H1 (cell line): ENCODE measurements around the gene SUSD5. TPM values are rescaled to one million over a fixed set of nuclear protein-coding genes. Genes with fewer than 3 reads are reported as not detected.

Experiments
- CTCF ChIA-PET: fragments of 300-600 bp; sonication (Branson Sonifier 250); formaldehyde crosslinking; loops from one replicate; lab custom pipeline; 2021; ENCODE audit not compliant: partially characterized antibody; lab: Charles Lee
- POLR2A ChIA-PET: fragments of 300-600 bp; sonication (Branson Sonifier 250); formaldehyde crosslinking; loops from one replicate; lab custom pipeline; 2021; ENCODE audit warnings: inconsistent platforms; ENCODE audit not compliant: partially characterized antibody; lab: Charles Lee
- DNase-seq, 2 experiments: peaks; one replicate each; pipeline versions ENCODE4 v3.0.0 to v3.0.0-alpha.2; 2010 to 2022; ENCODE audit warnings: low spot score in 2 of 2, low read depth in 1 of 2, mixed read lengths in 1 of 2
- FAIRE-seq: peaks from 2 replicates; lab custom pipeline; 2011; peaks lifted over from hg19 to GRCh38; lab: Jason Lieb, UNC
- H2AFZ ChIP-seq: 2 replicates; pipeline ENCODE4 v1.8.1; 2012; ENCODE audit warnings: low read length, inconsistent platforms
- H2AK5ac ChIP-seq: 2 replicates; pipeline ENCODE4 v1.6.1; 2013; ENCODE audit warnings: low read depth, low read length
- H2BK120ac ChIP-seq: replicated peaks from 2 replicates; pipeline ENCODE3; 2013; ENCODE audit warnings: low read depth, low read length, inconsistent platforms
- H2BK12ac ChIP-seq: 2 replicates; pipeline ENCODE4 v1.6.1; 2013; ENCODE audit warnings: low read depth, low read length
- H2BK15ac ChIP-seq: 2 replicates; pipeline ENCODE4 v1.6.1; 2013; ENCODE audit warnings: low read length
- H2BK20ac ChIP-seq: 2 replicates; pipeline ENCODE4 v1.6.1; 2013; ENCODE audit warnings: low read length
- H2BK5ac ChIP-seq: 2 replicates; pipeline ENCODE4 v1.6.1; 2013; ENCODE audit warnings: low read depth, low read length
- H3K14ac ChIP-seq: 2 replicates; pipeline ENCODE4 v1.6.1; 2013; ENCODE audit warnings: inconsistent platforms; ENCODE audit not compliant: insufficient read length
- H3K18ac ChIP-seq: 2 replicates; pipeline ENCODE4 v1.6.1; 2013; ENCODE audit warnings: low read length; ENCODE audit errors: extremely low read depth
- H3K23ac ChIP-seq: 2 replicates; pipeline ENCODE4 v1.6.1; 2013; ENCODE audit warnings: inconsistent platforms; ENCODE audit not compliant: insufficient read length
- H3K23me2 ChIP-seq: 2 replicates; pipeline ENCODE4 v1.6.1; 2013; ENCODE audit warnings: low read depth, low read length
- H3K27ac ChIP-seq: 2 replicates; pipeline ENCODE4 v1.6.1; 2011; ENCODE audit warnings: low read depth, low read length, inconsistent platforms
- H3K27me3 ChIP-seq, 4 experiments: replicated peaks in 1 of 4; 1 replicate in 1 of 4; 2 replicates in 3 of 4; pipeline versions ENCODE4 v1.6.1 to v1.8.1; 2011 to 2013; ENCODE audit warnings: low read length in 3 of 4, mild to moderate bottlenecking in 3 of 4, inconsistent platforms in 2 of 4, mixed read lengths in 2 of 4, moderate library complexity in 1 of 4; ENCODE audit not compliant: control insufficient read depth in 3 of 4, insufficient read depth in 3 of 4; ENCODE audit errors: extremely low read depth in 1 of 4
- H3K36me3 ChIP-seq, 4 experiments: 2 replicates each; pipeline versions ENCODE4 v1.6.1 to v1.8.1; 2011 to 2013; ENCODE audit warnings: mild to moderate bottlenecking in 4 of 4, low read length in 3 of 4, moderate library complexity in 2 of 4, control low read depth in 1 of 4, inconsistent platforms in 1 of 4; ENCODE audit not compliant: insufficient read depth in 4 of 4, control insufficient read depth in 2 of 4
- H3K4ac ChIP-seq: replicated peaks from 2 replicates; pipeline ENCODE3; 2013; ENCODE audit warnings: low read length, low read depth, mixed read lengths, inconsistent platforms; ENCODE audit not compliant: insufficient read length
- H3K4me1 ChIP-seq, 4 experiments: replicated peaks in 1 of 4; 1 replicate in 1 of 4; 2 replicates in 3 of 4; pipeline versions ENCODE4 v1.6.1 to v1.8.1; 2011 to 2013; ENCODE audit warnings: low read length in 3 of 4, inconsistent platforms in 2 of 4, mixed read lengths in 1 of 4; ENCODE audit not compliant: insufficient read depth in 4 of 4, control insufficient read depth in 3 of 4
- H3K4me2 ChIP-seq, 2 experiments: 2 replicates each; pipeline versions ENCODE4 v1.6.1 to v1.8.1; 2011 to 2013; ENCODE audit warnings: low read depth in 2 of 2, low read length in 2 of 2, control low read depth in 1 of 2, inconsistent platforms in 1 of 2, mild to moderate bottlenecking in 1 of 2; ENCODE audit not compliant: insufficient read depth in 1 of 2
- H3K4me3 ChIP-seq, 4 experiments: fragments of 200-600, 300-600 bp in 1 of 4; sonication (generic), shearing (Covaris generic), sonication (Bioruptor Twin) in 1 of 4; 2 replicates each; pipeline versions ENCODE4 v1.5.1 to v1.8.1; 2011 to 2016; ENCODE audit warnings: low read length in 4 of 4, low read depth in 3 of 4, control low read depth in 2 of 4, inconsistent platforms in 2 of 4, mild to moderate bottlenecking in 2 of 4, mixed read lengths in 1 of 4, moderate library complexity in 1 of 4; ENCODE audit not compliant: insufficient read depth in 2 of 4; ENCODE audit errors: extremely low read depth in 1 of 4
- H3K56ac ChIP-seq: replicated peaks from 2 replicates; pipeline ENCODE3; 2013; ENCODE audit warnings: low read depth, mild to moderate bottlenecking, mixed read lengths, low read length, inconsistent platforms; ENCODE audit not compliant: insufficient read length
- H3K79me1 ChIP-seq: 2 replicates; pipeline ENCODE4 v1.6.1; 2013; ENCODE audit warnings: low read depth, low read length, control low read depth
- H3K79me2 ChIP-seq, 2 experiments: 2 replicates each; pipeline versions ENCODE4 v1.6.1 to v1.8.1; 2012 to 2013; ENCODE audit warnings: low read length in 2 of 2, mild to moderate bottlenecking in 2 of 2, inconsistent platforms in 1 of 2; ENCODE audit not compliant: insufficient read depth in 2 of 2, control insufficient read depth in 1 of 2
- H3K9ac ChIP-seq, 4 experiments: replicated peaks in 1 of 4; 1 replicate in 1 of 4; 2 replicates in 3 of 4; pipeline versions ENCODE4 v1.6.1 to v1.8.1; 2011 to 2013; ENCODE audit warnings: low read depth in 3 of 4, low read length in 3 of 4, control low read depth in 2 of 4, mild to moderate bottlenecking in 2 of 4, moderate library complexity in 2 of 4, inconsistent platforms in 1 of 4; ENCODE audit errors: extremely low read depth in 1 of 4
- H3K9me3 ChIP-seq, 2 experiments: 2 replicates each; pipeline versions ENCODE4 v1.6.1 to v1.8.1; 2012 to 2013; ENCODE audit warnings: mild to moderate bottlenecking in 2 of 2, moderate library complexity in 2 of 2, control low read depth in 1 of 2, inconsistent platforms in 1 of 2, low read depth in 1 of 2, low read length in 1 of 2, mixed read lengths in 1 of 2; ENCODE audit not compliant: insufficient read depth in 2 of 2
- H4K20me1 ChIP-seq, 2 experiments: replicated peaks in 1 of 2; 2 replicates each; pipeline versions ENCODE3 to v1.8.1; 2011 to 2013; ENCODE audit warnings: inconsistent platforms in 2 of 2, low read length in 2 of 2, mild to moderate bottlenecking in 1 of 2; ENCODE audit not compliant: insufficient read depth in 2 of 2, control insufficient read depth in 1 of 2
- H4K5ac ChIP-seq: 2 replicates; pipeline ENCODE4 v1.6.1; 2013; ENCODE audit warnings: low read length, low read depth, mixed read lengths, inconsistent platforms; ENCODE audit not compliant: insufficient read length
- H4K8ac ChIP-seq: 2 replicates; pipeline ENCODE4 v1.8.0; 2013; ENCODE audit warnings: mild to moderate bottlenecking, moderate library complexity, low read length, inconsistent platforms; ENCODE audit not compliant: insufficient read depth; ENCODE audit errors: extremely low read depth
- H4K91ac ChIP-seq: replicated peaks from 2 replicates; pipeline ENCODE3; 2013; ENCODE audit warnings: low read length, mixed read lengths, inconsistent platforms; ENCODE audit not compliant: insufficient read length
- CEBPB ChIP-seq: IDR thresholded peaks from 2 replicates; pipeline ENCODE4 v1.6.1; 2012; ENCODE audit warnings: low read depth, low read length
- CHD1 ChIP-seq: IDR thresholded peaks from 2 replicates; pipeline ENCODE4 v1.6.1; 2012; ENCODE audit warnings: low read depth, low read length, improper control_type of control experiment
- E2F6 ChIP-seq: IDR thresholded peaks from 2 replicates; pipeline ENCODE4 v1.6.1; 2012; ENCODE audit warnings: inconsistent platforms
- EGR1 ChIP-seq: IDR thresholded peaks from 2 replicates; pipeline ENCODE4 v1.6.1; 2011; ENCODE audit warnings: low read depth, low read length, borderline replicate concordance
- EZH2 ChIP-seq: fragments of 200-600 bp; sonication (generic); IDR thresholded peaks from 2 replicates; pipeline ENCODE4 v1.7.1; 2012; ENCODE audit warnings: low read depth, mild to moderate bottlenecking, moderate library complexity, low read length, inconsistent platforms; ENCODE audit not compliant: severe bottlenecking
- GABPA ChIP-seq: IDR thresholded peaks from 2 replicates; pipeline ENCODE4 v1.6.1; 2011; ENCODE audit warnings: mild to moderate bottlenecking, low read length, moderate library complexity, borderline replicate concordance; ENCODE audit not compliant: insufficient read depth
- HDAC2 ChIP-seq, 2 experiments: fragments of 300-600 bp in 1 of 2; sonication (generic) in 1 of 2; IDR thresholded peaks; 2 replicates each; pipeline ENCODE4 v1.6.1; 2011 to 2012; ENCODE audit warnings: low read depth in 2 of 2, low read length in 2 of 2, mild to moderate bottlenecking in 2 of 2, moderate library complexity in 2 of 2, borderline replicate concordance in 1 of 2, inconsistent platforms in 1 of 2
- KDM4A ChIP-seq: IDR thresholded peaks from one replicate; pipeline ENCODE4 v1.7.1; 2012; ENCODE audit warnings: low read depth, mild to moderate bottlenecking, moderate library complexity, low read length, inconsistent platforms; ENCODE audit not compliant: severe bottlenecking
- PHF8 ChIP-seq: fragments of 200-600 bp; sonication (generic); conservative IDR thresholded peaks from 2 replicates; pipeline ENCODE4 v1.7.1; 2012; ENCODE audit warnings: low read depth, mild to moderate bottlenecking, inconsistent platforms, low read length, moderate library complexity
- POLR2A ChIP-seq, 2 experiments: IDR thresholded peaks; 1 replicate in 1 of 2; 2 replicates in 1 of 2; pipeline ENCODE4 v1.6.1; 2011; ENCODE audit warnings: low read depth in 2 of 2, low read length in 2 of 2, mild to moderate bottlenecking in 2 of 2; ENCODE audit errors: control extremely low read depth in 1 of 2
- POLR2AphosphoS5 ChIP-seq: IDR thresholded peaks from 2 replicates; pipeline ENCODE4 v1.6.1; 2011; ENCODE audit warnings: low read depth, low read length
- RXRA ChIP-seq: IDR thresholded peaks from 2 replicates; pipeline ENCODE4 v1.6.1; 2011; ENCODE audit warnings: low read depth, mild to moderate bottlenecking, low read length, moderate library complexity; ENCODE audit not compliant: insufficient read depth
- SRF ChIP-seq: IDR thresholded peaks from 2 replicates; pipeline ENCODE4 v1.6.1; 2011; ENCODE audit warnings: mild to moderate bottlenecking, low read depth, low read length, moderate library complexity
- YY1 ChIP-seq: IDR thresholded peaks from 2 replicates; pipeline ENCODE4 v1.6.1; 2011; ENCODE audit warnings: low read depth, mild to moderate bottlenecking, low read length
- WGBS, 2 experiments: shearing (Covaris generic) in 1 of 2; methylation state at CpG; one replicate each; pipeline versions ENCODE4 v1.1.6 to v1.1.7; 2013 to 2015; ENCODE audit warnings: low lambda C conversion rate in 2 of 2, mixed read lengths in 2 of 2, inconsistent platforms in 1 of 2, low coverage in 1 of 2, missing lambda C conversion rate in 1 of 2; ENCODE audit not compliant: insufficient replicate concordance in 2 of 2, insufficient coverage in 1 of 2, insufficient read length in 1 of 2; ENCODE audit errors: extremely low coverage in 1 of 2, missing lambda C conversion rate in 1 of 2; 5-methylcytosine and 5-hydroxymethylcytosine counted together
- polyA plus RNA-seq, 7 experiments: library from polyadenylated mRNA; depleted of rRNA in 3 of 7; stranded (reverse) in 5 of 7; unstranded in 2 of 7; fragments of >200 nt in 5 of 7; fragments of 200-250 nt in 2 of 7; gene quantifications; 1 replicate in 5 of 7; 2 replicates in 1 of 7; 4 replicates in 1 of 7; pipeline versions ENCODE4 v1.2.1 to v1.2.3, GENCODE V29; 2011 to 2013; ENCODE audit warnings: missing spikeins in 2 of 7, mixed read lengths in 2 of 7
- total RNA-seq: library from RNA; stranded (reverse); fragmentation: NEBNext Ultra II Directional; extraction: Animal tissue kit (Norgen Biotek cat#: 25700); gene quantifications from 2 replicates; pipeline ENCODE4 v1.2.1, GENCODE V29; 2021

SUSD5 gene
- total and polyA plus RNA-seq, 2 of the 8 experiments (the other 6 are each of a cell fraction or from before 2014, with no cell fraction given), result 0.92 to 3.3 TPM

GRCh38 chr3:33149342-33149741 is 69.3 kb downstream of the SUSD5 start:
- Histone ChIP-seq H3K4me1 (no peaks in the 10 kb centered on the region), H4K8ac (no peak overlapping the region), H3K36me3 (no peaks in the 10 kb centered on the region; a peak in 1 of 8 replicates), H4K91ac (no peak overlapping the region), H3K4me2 (no peak overlapping the region), H2BK5ac (no peak overlapping the region), H3K23me2 (no peaks in the 10 kb centered on the region), H3K4me3 (no peak overlapping the region), H2AK5ac (no peak overlapping the region), H2BK120ac (no peak overlapping the region), H4K5ac (no peak overlapping the region), H3K18ac (no peak overlapping the region), H2BK12ac (no peak overlapping the region), H3K23ac (no peak overlapping the region), H3K27me3 (no peaks in the 10 kb centered on the region), H3K9ac (no peak overlapping the region), H4K20me1 (no peaks in the 10 kb centered on the region), H3K79me2 (0 out of 4 replicates have a peak, but pooled peaks cover 0 to 3% of the 10 kb centered on the region in 2 experiments), H3K9me3 (no peaks in the 10 kb centered on the region), H3K4ac (no peak overlapping the region), H3K56ac (no peak overlapping the region), H2BK15ac (no peak overlapping the region), H3K27ac (no peak overlapping the region), H2BK20ac (no peak overlapping the region), H3K79me1 (no peaks in the 10 kb centered on the region), H3K14ac (no peak overlapping the region), H2AFZ (no peak overlapping the region)
- DNase-seq, result no peak
- CTCF ChIA-PET, result interaction anchor here (0.6 to 2.6 kb wide), 4 partner anchors 18 to 229 kb away, joined by 3 to 18 read pairs (median 5); no protein-coding TSS in a partner anchor
- WGBS, 2 experiments, result 91% methylated on average over 5 of the region's 6 CpGs; no CpG with 5 or more reads in 1 of the 2 experiments
- FAIRE-seq, result no peak
- POLR2A ChIA-PET, result no interaction called here
- TF ChIP-seq EGR1 (no peak), KDM4A (no peak), HDAC2 (IDR thresholded peaks at IDR 0.05; ENCODE audit: borderline replicate concordance in 1 of 2, low read depth in 2 of 2, low read length in 2 of 2) (no peak), YY1 (no peak), PHF8 (no peak), GABPA (no peak), POLR2AphosphoS5 (no peak), POLR2A (IDR thresholded peaks at IDR 0.05; ENCODE audit: control extremely low read depth in 1 of 2, low read depth in 2 of 2, low read length in 2 of 2) (no peak), SRF (no peak), EZH2 (no peak), RXRA (no peak), CHD1 (no peak), E2F6 (no peak), CEBPB (no peak)
